ENCODE data around the gene FAM83D. TPM values are rescaled to one million over a fixed set of nuclear protein-coding genes. Genes with fewer than 3 reads are reported as not detected.

Gene FAM83D
- total RNA-seq, 1 experiment from 2014 or later: 48.1 TPM

DNA sequence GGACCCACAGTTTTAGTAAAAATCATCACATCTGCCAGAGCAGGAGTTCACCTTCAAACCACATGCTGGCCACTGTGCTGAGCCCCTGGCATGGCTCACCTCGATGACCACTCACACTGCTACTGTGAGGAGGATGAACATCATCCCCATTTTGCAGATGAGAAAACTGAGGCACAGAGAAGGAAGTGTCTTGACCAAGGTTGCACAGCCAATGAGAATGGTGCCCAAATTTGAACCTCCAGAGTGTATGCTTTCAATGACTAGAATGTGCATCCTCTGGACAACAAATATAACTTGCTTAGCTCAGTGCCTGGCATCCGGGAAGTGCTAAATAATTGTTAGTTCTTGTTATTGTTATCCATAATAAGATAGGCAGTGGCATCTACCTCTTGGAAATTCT is 37.2 kb upstream of the FAM83D start:
- Histone ChIP-seq H3K4ac (ENCODE audit: low read depth, low read length) (no peak overlapping the region), H3T11ph (ENCODE audit: low read length) (no peak overlapping the region), H3K4me1 (ENCODE audit: insufficient read depth, low read length) (peaks cover 3% of the 10 kb centered on the region; the same call in 1 of the 2 replicates), H3K4me2 (ENCODE audit: insufficient read depth, insufficient read length, low read length) (no peak overlapping the region), H3K79me1 (ENCODE audit: insufficient read depth, low read depth, low read length, poor library complexity, severe bottlenecking) (no peaks in the 10 kb centered on the region), H2BK120ac (ENCODE audit: low read depth, low read length, poor library complexity, severe bottlenecking) (no peak overlapping the region), H3K79me2 (ENCODE audit: insufficient read depth, low read length) (no peaks in the 10 kb centered on the region), H2AK5ac (ENCODE audit: insufficient read length, low read length) (no peak overlapping the region), H3K14ac (ENCODE audit: insufficient read depth, low read length) (no peak overlapping the region), H4K91ac (ENCODE audit: insufficient read length, low read depth, low read length) (no peak overlapping the region), H3K9ac (ENCODE audit: extremely low read depth, insufficient read length, low read length) (no peak overlapping the region), H4K5ac (ENCODE audit: insufficient read length, low read depth, low read length) (no peak overlapping the region), H2BK15ac (ENCODE audit: low read depth, low read length) (no peak overlapping the region), H3K23me2 (ENCODE audit: insufficient read length, low read depth, low read length, poor library complexity, severe bottlenecking) (peaks cover 5% of the 10 kb centered on the region), H3K27me3 (ENCODE audit: insufficient read depth, low read length) (no peaks in the 10 kb centered on the region), H3K23ac (ENCODE audit: insufficient read length, low read depth, low read length) (no peak overlapping the region), H2BK12ac (ENCODE audit: insufficient read length, low read depth, low read length) (no peak overlapping the region), H3K56ac (ENCODE audit: insufficient read length, low read depth, low read length) (no peak overlapping the region), H2BK5ac (ENCODE audit: insufficient read length, low read length) (no peak overlapping the region), H4K20me1 (ENCODE audit: control insufficient read depth, insufficient read depth, insufficient read length) (no peaks in the 10 kb centered on the region), H2BK20ac (ENCODE audit: low read depth, low read length, poor library complexity, severe bottlenecking) (no peak overlapping the region), H2AFZ (ENCODE audit: low read length) (no peak overlapping the region), H4K8ac (replicated peaks; ENCODE audit: insufficient read length, low read depth, low read length) (no peak overlapping the region), H3K9me3 (ENCODE audit: control insufficient read depth, low read depth, low read length) (no peaks in the 10 kb centered on the region), H3K27ac (ENCODE audit: insufficient read length, low read depth, low read length) (no peak overlapping the region), H3K18ac (ENCODE audit: insufficient read length, low read depth, low read length) (no peak overlapping the region)
- peaks cover 12 to 14% of the 10 kb centered on the region in 2 experiments for H3K4me1 Mint-ChIP-seq
- H3K4me3 Mint-ChIP-seq: no peak overlapping the region
- no peaks in the 10 kb centered on the region for H3K36me3 Mint-ChIP-seq (ENCODE audit: insufficient read depth in 1 of 3, low read depth in 3 of 3)
- WGBS (ENCODE audit: extremely low coverage, insufficient read length, low lambda C conversion rate): no CpG with 5 or more reads among the region's 2 CpGs
- TF ChIP-seq, protein P1, sequence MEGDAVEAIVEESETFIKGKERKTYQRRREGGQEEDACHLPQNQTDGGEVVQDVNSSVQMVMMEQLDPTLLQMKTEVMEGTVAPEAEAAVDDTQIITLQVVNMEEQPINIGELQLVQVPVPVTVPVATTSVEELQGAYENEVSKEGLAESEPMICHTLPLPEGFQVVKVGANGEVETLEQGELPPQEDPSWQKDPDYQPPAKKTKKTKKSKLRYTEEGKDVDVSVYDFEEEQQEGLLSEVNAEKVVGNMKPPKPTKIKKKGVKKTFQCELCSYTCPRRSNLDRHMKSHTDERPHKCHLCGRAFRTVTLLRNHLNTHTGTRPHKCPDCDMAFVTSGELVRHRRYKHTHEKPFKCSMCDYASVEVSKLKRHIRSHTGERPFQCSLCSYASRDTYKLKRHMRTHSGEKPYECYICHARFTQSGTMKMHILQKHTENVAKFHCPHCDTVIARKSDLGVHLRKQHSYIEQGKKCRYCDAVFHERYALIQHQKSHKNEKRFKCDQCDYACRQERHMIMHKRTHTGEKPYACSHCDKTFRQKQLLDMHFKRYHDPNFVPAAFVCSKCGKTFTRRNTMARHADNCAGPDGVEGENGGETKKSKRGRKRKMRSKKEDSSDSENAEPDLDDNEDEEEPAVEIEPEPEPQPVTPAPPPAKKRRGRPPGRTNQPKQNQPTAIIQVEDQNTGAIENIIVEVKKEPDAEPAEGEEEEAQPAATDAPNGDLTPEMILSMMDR (conservative IDR thresholded peaks at IDR 0.05): no peak
- H3K27ac Mint-ChIP-seq: no peak overlapping the region
- DNase-seq: no peak
- no peaks in the 10 kb centered on the region for H3K27me3 Mint-ChIP-seq (ENCODE audit: low read depth)
- H3K9me3 Mint-ChIP-seq: no peaks in the 10 kb centered on the region
